Coronary artery (tissue), 2 donors: ENCODE results near the gene MIF4GD.
A peak's percentile ranks its signal among the peaks of the same experiment; 100 is the strongest.
"Not testable (repeated sequence)": the region's sequence is repeated elsewhere in the genome, so short reads cannot be mapped to it uniquely, and the experiment has no call there.

Source experiments
- DNase-seq: peaks from one replicate; pipeline ENCODE4 v3.0.0-alpha.2; 2017; ENCODE audit warnings: low spot score
- H3K27ac ChIP-seq, 2 donors: fragments of 200-600 bp; sonication (generic); one replicate each; pipeline ENCODE4 v1.5.1; 2016 to 2019
- H3K4me3 ChIP-seq: fragments of 200-600 bp; sonication (generic); 2 replicates; pipeline ENCODE4 v1.5.1; 2016; ENCODE audit warnings: mild to moderate bottlenecking, moderate library complexity
- TF ChIP-seq, protein P1 (sequence below): fragments of 200-600 bp; sonication (generic); IDR thresholded peaks from one replicate; pipeline ENCODE4 v1.5.1; 2019; ENCODE audit warnings: antibody characterized with exemption

Gene MIF4GD

GRCh38 chr17:75265614-75266315 is 5.3 kb downstream of the MIF4GD start:
- DNase-seq = no peak
- H3K27ac ChIP-seq = no peak overlapping the region
- H3K4me3 ChIP-seq = no peak overlapping the region
- TF ChIP-seq, protein P1, sequence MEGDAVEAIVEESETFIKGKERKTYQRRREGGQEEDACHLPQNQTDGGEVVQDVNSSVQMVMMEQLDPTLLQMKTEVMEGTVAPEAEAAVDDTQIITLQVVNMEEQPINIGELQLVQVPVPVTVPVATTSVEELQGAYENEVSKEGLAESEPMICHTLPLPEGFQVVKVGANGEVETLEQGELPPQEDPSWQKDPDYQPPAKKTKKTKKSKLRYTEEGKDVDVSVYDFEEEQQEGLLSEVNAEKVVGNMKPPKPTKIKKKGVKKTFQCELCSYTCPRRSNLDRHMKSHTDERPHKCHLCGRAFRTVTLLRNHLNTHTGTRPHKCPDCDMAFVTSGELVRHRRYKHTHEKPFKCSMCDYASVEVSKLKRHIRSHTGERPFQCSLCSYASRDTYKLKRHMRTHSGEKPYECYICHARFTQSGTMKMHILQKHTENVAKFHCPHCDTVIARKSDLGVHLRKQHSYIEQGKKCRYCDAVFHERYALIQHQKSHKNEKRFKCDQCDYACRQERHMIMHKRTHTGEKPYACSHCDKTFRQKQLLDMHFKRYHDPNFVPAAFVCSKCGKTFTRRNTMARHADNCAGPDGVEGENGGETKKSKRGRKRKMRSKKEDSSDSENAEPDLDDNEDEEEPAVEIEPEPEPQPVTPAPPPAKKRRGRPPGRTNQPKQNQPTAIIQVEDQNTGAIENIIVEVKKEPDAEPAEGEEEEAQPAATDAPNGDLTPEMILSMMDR = no peak

GRCh38 chr17:75263055-75263454 is 8.0 kb downstream of the MIF4GD start:
- H3K27ac ChIP-seq = no peak overlapping the region
- no peak for DNase-seq
- no peak overlapping the region for H3K4me3 ChIP-seq
- TF ChIP-seq, protein P1 = no peak

DNA sequence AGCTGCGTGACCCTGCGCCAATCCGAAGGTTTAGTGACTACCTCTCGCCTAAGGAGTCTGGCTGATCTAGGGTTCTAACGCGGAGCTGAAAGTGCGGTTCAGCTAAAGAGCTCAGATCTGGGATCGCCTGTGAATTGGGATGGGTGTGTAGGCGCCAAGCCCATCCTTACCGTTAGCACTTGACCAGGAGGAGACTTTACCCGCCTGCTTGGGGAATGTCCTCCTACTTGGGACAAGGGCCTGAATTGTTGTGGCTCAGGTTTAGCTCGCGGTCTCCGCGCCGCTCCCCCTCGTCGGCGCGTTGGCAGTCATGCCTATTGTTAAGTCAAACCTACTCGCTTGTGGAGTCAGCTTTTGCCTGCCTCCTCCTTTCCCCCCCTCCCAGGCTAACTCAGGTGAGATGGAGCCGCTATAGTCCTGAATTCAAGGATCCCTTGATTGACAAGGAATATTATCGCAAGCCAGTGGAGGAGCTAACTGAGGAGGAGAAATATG is 8.9 kb downstream of the MIF4GD start:
- TF ChIP-seq, protein P1 = no peak
- DNase-seq = no peak
- Histone ChIP-seq H3K4me3 (peak overlapping the region; percentile 100), H3K27ac (peak overlapping the region; percentile 84 to 98)

- DNase-seq = peak; percentile 95
- H3K4me3 ChIP-seq = peak within 1 kb of the TSS; percentile 100
- TF ChIP-seq, protein P1 = no peak
- H3K27ac ChIP-seq = peak within 1 kb of the TSS; percentile 84 to 98
Measured at GRCh38 chr17:75261336-75262111, 9.5 kb downstream of the MIF4GD start, which contains the start of the genes GGA3 and MRPS7. GGA3 (minus strand) TSS chr17:75261606; CDS start chr17:75261587, 19 bp downstream. MRPS7 (plus strand) TSS chr17:75261879; CDS start chr17:75261901, 22 bp downstream.

GRCh38 chr17:75260641-75261335 is 10.2 kb downstream of the MIF4GD start:
- no peak for DNase-seq
- peak overlapping the region; percentile 84 to 98 for H3K27ac ChIP-seq

DNA sequence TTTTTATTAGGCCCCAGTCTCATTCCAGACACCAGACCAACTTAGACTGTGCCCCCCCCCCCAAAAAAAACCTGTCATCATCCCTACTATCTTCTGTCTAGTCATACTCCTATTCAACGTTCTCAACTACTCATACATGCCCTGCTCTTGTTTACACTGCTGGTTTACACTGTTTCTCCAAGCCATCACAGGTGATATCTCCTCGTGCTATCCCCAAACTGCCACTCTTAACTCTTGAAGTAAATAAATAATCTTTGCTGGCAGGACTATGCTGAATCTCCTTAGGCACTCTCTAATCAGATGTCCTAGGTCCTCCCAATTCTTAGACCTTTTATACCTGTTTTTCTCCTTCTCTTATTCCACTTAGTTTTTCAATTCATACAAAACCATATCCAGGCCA is 13.8 kb downstream of the MIF4GD start:
- not testable (repeated sequence) for DNase-seq, H3K4me3 ChIP-seq

More at GRCh38 chr17:75260641-75261335, 10.2 kb downstream of the MIF4GD start:
- TF ChIP-seq, protein P1 = no peak
- H3K4me3 ChIP-seq = peak overlapping the region; percentile 100

GRCh38 chr17:75255954-75256698 is 14.9 kb downstream of the MIF4GD start:
- DNase-seq, H3K4me3 ChIP-seq: not testable (repeated sequence)
- peak overlapping the region in 1 of 2 donors; percentile 45 for H3K27ac ChIP-seq

More for the DNA sequence above, 13.8 kb downstream of the MIF4GD start:
- not testable (repeated sequence) for H3K27ac ChIP-seq
